ENCODE data around the gene POLR3B.
"Not testable (repeated sequence)": the region's sequence is repeated elsewhere in the genome, so short reads cannot be mapped to it uniquely, and the experiment has no call there.

Gene POLR3B

DNA sequence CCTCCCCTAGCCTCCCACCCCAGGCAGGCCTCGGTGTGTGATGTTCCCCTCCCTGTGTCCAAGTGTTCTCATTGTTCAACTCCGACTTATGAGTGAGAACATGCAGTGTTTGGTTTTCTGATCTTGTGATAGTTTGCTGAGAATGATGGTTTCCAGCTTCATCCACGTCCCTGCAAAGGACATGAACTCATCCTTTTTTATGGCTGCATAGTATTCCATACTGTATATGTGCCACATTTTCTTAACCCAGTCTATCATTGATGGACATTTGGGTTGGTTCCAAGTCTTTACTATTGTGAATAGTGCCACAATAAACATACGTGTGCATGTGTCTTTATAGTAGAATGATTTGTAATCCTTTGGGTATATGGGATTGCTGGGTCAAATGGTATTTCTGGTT, 108.1 kb downstream of the POLR3B start:
- not testable (repeated sequence) for DNase-seq (ENCODE audit: low spot score)

DNA sequence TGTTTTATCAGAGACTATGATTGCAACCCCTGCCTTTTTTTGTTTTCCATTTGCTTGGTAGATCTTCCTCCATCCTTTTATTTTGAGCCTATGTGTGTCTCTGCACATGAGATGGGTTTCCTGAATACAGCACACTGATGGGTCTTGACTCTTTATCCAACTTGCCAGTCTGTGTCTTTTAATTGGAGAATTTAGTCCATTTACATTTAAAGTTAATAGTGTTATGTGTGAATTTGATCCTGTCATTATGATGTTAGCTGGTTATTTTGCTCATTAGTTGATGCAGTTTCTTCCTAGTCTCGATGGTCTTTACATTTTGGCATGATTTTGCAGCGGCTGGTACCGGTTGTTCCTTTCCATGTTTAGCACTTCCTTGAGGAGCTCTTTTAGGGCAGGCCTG, 118.1 kb downstream of the POLR3B start:
- DNase-seq (ENCODE audit: low spot score), result not testable (repeated sequence)

DNA sequence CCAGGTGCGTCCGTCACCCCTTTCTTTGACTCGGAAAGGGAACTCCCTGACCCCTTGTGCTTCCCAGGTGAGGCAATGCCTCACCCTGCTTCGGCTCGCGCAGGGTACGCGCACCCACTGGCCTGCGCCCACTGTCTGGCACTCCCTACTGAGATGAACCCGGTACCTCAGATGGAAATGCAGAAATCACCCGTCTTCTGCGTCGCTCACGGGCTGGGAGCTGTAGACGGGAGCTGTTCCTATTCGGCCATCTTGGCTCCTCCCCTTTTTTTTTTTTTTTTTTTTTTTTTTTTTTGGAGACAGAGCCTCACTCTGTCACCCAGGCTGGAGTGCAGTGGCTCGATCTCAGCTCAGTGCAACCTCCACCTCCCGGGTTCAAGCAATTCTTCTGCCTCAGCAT, 120.1 kb downstream of the POLR3B start:
- not testable (repeated sequence) for DNase-seq (ENCODE audit: low spot score)

DNA sequence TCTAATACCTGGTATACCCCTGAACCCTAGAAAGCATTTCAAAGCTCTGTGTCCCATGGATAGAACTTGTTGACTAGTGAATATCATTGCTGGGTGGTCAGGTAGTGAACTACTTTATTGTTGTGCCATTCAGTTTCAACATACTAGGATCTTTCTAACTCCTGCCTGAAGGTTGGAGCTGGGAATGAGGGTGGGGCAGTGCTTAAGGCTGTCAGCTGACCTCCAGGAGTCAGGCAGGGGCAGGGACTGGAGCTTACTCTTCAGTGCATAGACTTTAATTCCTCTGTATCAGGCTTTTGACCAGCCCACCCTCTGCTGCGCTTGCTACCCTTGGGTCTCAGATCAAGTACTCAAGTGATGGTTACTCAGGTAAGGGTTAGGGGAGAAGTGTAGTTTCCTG, 122.7 kb downstream of the POLR3B start:
- DNase-seq (ENCODE audit: low spot score), result no peak

DNA sequence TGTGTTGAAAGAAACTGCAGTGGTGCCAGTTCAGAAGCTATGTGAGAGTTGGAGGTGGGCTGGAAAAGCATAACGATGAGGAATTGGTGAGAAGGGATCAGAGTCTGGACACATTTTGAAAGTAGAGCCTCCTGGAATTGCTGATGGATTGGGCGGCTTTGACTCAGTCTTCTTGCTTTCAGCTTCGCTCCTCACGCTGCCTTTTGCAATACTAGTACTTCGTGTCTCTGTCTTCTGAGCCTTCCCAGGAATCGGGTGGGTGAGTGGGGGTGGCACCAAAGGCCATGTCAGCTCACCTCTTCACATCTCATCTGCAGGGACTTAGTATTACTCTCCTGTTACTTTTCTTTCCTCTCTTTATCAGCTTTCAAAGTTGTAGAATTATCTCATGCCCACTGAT, 123.7 kb downstream of the POLR3B start:
- DNase-seq (ENCODE audit: low spot score), result no peak

DNA sequence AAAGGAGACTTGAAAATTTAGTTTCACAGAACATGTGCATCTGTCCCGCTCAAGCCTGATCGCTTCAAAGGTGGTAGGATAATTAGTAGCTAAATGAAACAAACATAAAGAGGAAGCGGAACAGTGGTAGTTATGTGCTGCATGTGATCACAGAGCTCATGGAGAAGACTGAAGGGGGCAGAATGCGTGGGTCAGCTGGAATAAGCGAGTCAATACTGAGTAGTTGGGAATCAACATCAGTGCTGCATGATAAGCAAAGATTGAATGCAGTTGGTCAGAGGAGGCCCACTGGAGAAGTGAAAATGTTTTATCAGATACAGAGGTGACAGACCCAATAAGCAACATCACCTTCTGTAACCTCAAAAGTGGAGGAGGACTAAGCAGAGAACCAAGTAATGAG, 130.1 kb downstream of the POLR3B start:
- no peak for DNase-seq (ENCODE audit: low spot score)

DNA sequence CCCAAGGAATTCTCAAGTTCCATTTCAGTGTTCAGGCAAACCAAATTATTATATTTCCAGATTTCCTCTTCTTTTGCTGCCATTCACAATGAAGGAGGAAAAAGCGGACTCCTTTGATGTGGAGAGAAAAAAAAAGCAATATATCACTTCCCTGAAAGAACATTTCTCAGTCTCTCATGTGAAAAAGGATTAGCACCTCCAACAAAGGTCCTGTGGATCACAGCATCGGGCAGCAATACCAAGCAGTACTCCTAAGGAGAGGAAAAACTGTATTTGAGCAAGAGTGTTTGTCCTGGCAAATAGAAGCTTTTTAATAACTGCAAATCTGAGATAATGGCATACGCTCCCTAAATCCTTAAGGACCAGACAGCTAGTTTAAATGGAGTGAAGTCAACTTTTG, 131.3 kb downstream of the POLR3B start:
- DNase-seq (ENCODE audit: low spot score), result no peak

DNA sequence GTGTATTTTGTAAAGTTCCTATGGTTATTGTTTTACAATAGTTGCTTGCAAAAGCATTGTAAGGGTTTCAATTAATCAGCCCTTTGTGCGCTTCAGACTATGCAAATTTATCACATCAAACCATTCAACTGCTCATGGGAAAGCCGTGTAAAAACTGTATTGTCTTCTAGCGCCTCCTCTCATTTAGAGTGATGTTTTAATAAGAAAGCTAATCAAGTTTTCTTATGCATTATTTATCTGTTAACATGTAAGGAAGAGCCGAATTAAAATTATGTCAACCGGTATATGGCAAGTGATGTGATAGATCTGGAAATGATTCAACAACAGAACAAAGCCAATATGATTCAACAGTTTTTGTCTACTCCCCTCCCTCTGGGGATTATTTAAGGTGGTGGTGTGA, 132.7 kb downstream of the POLR3B start:
- DNase-seq (ENCODE audit: low spot score), result no peak

DNA sequence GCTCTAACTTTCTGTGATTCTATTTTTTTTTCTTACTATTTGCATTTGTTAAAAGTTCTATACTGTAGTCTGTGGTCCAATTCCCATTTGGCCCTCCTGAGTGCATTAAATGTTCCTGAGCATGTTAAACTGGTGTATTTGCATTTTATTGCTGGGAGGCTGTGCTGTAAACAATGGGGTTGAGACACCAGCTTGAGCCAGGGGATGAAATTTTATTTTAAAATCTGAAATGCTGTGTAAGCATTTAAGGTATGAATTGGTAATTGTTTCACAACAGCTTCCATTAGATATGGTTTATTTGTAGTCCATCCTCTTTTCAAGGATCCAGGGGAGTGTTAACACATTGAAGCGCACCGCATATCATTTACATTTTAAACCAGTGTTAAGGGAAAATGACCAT, 135.3 kb downstream of the POLR3B start:
- DNase-seq (ENCODE audit: low spot score), result no peak

DNA sequence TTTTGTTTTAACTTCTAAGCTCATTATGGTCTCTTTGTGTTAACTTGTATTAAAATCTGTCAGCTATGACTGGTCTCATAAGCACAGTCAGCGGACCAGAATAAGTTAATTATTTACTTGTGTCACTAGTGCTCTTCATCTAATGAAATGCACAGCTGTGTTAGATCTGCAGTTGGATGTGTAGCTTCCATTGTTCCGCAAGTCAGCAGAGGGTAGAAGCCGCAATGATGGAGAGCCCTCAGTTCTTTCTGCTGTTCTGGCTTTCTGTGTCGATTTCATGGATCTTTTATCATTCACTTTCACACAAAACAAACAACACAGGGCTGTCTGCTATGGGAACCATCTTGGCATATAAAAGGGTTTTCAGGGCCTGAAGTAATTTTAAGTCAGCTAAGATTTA, 136.0 kb downstream of the POLR3B start:
- peak; percentile 21 for DNase-seq (ENCODE audit: low spot score)

DNA sequence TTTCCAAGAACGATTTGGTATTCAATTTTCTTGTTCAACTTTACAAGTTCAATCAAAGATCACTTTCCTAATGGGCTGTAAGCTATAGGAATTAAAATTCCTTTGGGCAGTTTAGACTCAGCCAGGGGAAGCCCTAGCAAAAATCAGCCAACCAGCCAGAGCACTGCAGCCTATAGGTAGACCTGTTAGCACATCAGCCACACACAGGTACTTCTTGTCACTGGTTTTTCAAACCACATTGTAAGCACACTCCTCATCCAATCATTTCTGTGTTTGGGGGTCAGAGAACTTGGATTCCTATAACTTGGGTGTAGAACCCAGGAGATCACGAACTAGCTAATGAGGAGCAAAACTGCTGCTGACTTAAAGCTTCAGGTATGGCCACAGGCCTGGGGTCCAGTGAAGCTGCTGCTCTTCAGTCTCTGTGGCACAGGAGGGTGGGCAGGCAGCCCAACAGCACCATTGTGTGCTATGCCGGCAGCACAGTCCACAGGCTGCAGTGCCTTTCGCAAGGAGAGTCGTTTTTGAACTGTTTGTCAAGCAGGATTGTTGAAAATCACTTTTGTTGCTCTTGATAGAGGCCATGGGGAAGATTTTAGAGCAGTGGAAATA, 137.9 kb downstream of the POLR3B start:
- DNase-seq (ENCODE audit: low spot score), result no peak

DNA sequence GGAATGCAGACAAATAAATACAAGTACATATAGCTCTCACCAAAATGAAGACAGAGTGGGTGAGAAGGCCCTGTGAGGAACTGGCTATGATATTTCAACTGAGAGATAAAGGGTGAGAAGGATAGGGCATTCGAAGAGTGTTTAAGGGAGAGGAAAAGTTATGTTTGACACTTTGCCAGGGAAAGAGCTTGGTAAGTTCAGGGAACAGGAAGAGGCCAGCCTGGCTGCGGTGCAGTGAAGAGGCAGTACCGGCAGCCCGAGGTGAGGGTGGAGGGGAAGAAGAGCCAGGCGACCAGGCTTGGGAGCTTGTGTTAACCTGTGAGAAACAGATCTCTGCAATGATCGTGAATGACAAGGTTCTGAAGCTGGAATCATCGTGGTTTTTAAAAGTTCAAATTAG, 140.5 kb downstream of the POLR3B start:
- no peak for DNase-seq (ENCODE audit: low spot score)

DNA sequence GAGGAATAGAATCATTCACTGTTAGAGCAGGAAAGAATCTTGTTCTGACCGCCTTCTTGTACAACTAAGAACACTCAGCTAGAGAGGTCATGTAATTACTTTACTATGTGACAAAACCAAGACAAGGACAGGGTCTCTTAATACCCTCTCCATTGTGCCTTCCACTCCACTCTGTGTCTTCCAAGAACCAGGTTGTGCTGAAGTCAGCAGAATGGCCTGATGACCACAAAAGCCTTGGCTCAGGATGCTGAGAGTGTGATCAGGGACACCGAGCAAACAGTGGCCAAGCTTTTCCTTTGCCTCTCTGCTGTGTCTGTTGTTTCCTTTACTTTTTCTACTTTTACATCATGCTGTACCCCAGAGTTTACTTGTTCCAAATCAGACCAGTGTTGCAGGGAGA, 142.1 kb downstream of the POLR3B start:
- DNase-seq (ENCODE audit: low spot score), result no peak

DNA sequence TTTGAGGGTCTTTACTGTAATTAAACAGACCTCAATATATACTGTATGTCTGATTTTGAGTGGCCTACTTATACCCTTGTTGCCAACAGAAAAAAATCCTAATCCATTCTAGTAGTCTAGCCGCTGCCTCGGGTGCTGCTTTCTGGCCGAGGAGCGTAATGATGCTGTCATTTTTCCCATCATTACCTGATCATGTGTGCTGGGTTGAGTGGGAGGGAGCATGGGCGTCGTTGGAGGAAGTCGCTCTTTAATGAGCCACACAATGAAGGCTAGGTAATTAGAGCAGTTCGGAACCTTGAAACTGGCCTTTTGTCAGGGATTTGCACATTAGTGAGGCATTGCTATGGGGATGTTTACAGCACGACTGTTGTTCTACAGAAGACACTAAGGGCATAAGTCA, 149.1 kb downstream of the POLR3B start:
- no peak for DNase-seq (ENCODE audit: low spot score)

DNA sequence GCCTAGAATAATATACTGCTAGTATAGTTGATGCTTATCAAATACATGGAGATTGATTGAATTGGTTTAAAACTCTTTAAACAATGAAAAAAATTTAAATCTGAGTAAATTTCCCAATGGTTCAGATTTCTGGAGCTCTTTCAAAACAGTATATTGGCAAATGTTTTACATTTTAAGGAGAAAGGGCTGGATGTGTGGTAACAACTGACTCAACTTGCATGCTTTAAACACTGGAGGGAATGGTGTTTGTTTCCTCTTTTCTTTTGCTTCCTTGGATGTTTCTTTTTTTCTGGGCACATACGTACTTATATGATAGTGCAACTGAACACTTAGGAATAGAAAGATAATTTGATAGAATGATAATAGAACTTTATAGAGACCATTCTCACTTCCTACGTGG, 151.4 kb downstream of the POLR3B start:
- no peak for DNase-seq (ENCODE audit: low spot score)

DNA sequence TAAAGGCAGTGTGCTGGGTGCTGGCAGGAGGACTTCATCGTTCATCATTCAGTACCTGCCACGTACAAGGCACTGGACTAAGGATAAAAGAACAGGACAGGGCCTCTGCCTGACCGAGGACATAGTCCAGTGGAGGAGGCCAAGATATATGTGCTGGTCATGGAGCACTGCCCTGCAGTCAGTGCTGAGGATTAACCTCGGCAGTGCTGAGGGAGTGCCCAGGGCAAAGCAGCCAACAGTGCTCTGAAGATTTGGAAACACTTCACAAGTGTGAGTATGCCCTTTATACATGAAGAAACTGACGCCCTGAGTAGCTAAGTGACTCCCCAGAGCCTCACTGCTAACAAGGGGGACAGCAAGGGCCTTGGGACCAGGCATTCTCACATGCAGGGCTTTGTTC, 153.8 kb downstream of the POLR3B start:
- no peak for DNase-seq (ENCODE audit: low spot score)

DNA sequence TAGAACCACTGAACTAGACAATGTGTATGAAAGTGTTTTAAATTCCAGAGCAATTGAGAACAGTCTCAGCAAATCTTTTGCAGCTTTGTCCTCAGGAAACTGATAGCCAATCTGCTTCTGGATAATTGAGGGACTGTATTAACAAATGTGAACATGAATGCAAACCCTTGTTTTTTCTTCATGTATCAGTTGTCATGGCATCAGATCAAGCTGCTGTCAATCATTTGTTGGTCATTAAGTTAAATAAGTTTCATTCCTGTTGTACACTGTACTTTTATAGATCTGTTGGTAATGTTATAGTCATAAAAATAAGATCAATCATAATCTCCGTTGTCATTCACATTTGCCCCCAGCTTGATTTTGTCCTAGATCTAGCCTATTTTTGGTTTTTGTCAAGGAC, 159.8 kb downstream of the POLR3B start:
- DNase-seq (ENCODE audit: low spot score), result no peak

DNA sequence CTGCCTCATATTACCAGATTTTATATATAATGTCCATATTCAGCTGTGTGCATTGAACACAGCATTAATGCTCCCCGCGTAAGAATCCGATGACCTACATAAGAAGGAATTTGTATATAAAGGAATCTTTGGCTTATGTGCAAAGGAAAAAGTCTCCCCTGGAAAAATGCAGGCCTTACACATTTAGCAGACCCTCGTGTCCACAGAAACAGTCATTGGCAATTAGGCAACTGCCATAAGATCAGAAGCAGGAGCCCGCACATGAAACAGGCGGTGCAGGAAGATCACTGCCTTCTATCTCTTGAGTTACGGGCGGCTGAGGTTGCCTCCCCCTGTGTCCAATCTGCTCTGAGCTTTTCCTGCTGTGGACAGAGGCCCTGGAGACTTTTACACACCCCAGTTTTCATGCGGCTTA, 162.1 kb downstream of the POLR3B start:
- no peak for DNase-seq (ENCODE audit: low spot score)

DNA sequence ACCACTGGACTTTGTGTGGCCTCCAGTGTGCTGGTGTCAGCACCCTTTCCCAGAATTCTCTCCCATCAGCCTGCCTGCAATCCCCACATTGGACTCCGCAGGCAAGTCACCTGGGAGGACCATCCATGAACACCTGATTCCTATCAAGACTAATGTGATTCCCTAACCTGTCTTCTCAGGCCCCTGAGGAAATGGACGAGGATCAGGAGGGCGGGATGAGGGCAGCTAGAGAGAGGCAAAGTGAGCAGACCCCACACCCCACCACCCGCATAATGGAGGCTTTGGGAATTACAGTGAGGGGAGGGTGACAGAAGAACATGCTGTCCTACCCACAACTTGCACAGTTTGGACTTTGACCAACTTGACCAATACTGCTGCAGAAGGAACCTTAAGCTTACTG, 164.4 kb downstream of the POLR3B start:
- no peak for DNase-seq (ENCODE audit: low spot score)

DNA sequence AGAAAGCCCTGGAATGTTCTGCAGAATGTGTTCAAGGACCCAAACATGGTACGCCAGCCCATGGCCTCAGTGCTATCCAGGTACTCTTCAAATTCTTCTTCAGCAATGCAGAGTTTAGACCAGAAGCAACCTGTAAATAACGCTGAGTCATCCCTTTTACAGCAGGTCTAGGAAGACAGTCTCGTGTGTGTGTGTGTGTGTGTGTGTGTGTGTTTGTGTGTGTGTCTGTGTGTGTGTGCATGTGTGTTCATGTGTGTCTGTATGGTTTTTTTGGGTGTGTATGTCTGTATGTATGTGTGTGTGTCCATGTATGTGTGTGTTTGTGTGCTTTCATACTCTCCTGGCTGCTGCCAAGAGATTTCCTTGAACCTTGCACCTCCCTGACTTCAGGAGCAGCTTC, 165.2 kb downstream of the POLR3B start:
- no peak for DNase-seq (ENCODE audit: low spot score)

DNA sequence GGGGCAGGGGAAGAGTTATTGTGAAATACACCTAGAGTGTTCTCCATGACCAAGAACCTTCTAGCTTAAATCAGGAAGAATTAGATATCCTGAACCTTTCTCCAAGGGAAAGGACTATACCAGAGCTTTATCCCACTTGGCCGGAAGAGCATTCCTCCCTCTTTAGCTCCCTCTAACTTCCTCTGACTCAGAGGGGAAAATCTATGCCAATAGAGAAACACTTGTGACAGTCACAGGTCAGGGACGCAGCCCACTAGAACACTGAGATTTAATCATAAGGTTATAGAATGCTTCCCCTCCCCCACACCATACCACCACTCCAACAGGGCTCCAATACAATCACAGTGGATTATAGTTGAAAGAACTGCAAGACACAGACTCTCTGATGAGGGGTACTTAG, 169.8 kb downstream of the POLR3B start:
- DNase-seq (ENCODE audit: low spot score), result peak; percentile 38

DNA sequence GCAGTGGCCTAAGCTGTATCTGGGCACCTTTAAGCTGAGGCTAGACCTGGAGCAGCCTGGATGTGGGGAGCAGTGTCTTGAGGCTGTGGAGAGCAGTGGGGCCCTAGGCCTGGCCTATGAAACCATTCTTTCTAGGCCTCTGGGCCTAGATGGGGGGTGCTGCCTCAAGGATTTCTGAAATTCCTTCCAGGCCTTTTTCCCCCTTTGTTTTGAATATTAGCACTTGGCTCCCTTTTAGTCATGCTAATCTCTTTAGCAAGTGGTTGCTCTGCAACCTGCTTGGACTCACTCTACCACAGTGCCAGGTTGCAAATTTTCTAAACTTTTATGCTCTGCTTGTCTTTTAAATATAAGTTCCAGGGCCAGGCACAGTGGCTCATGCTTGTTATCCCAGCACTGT, 183.7 kb downstream of the POLR3B start:
- DNase-seq (ENCODE audit: low spot score), result no peak

DNA sequence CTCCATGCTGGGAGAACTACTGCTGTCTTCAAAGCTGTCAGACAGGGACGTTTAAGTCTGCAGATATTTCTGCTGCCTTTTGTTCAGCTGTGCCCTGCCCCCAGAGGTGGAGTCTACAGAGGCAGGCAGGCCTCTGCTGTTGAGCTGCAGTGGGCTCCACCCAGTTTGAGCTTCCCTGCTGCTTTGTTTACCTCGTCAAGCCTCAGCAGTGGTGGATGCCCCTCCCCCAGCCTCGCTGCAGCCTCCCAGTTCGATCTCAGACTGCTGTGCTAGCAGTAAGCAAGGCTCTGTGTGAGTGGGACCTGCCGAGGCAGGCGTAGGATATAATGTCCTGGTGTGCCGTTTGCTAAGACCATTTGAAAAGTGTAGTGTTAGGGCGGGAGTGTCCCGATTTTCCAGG, 193.9 kb downstream of the POLR3B start:
- no peak for DNase-seq (ENCODE audit: low spot score)

DNA sequence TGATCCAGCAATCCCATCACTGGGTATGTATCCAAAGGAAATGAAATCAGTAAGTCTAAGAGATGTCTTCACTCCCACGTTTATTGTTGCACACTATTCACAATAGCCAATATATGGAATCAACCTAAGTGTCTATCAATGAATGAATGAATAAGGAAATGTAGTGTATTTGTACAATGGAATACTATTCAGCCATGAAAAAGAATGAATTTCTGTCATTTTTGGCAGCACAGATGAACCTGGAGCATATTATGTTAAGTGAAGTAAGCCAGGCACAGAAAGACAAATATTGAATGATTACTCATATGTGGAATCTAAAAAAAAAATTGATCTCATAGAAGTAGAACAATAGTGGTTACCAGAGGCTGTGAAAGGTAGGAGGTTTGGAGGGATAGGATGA, 194.7 kb downstream of the POLR3B start:
- DNase-seq (ENCODE audit: low spot score), result no peak
